HG03159 (cell line): ENCODE measurements around the gene CYB5A.

ENCODE experiments used
- ATAC-seq: cut with Tn5 transposase; IDR thresholded peaks from one replicate; pipeline ENCODE4 v1.9.1; 2021; ENCODE audit warnings: mild to moderate bottlenecking, moderate library complexity; ENCODE audit not compliant: unreplicated experiment

The CYB5A gene

DNA sequence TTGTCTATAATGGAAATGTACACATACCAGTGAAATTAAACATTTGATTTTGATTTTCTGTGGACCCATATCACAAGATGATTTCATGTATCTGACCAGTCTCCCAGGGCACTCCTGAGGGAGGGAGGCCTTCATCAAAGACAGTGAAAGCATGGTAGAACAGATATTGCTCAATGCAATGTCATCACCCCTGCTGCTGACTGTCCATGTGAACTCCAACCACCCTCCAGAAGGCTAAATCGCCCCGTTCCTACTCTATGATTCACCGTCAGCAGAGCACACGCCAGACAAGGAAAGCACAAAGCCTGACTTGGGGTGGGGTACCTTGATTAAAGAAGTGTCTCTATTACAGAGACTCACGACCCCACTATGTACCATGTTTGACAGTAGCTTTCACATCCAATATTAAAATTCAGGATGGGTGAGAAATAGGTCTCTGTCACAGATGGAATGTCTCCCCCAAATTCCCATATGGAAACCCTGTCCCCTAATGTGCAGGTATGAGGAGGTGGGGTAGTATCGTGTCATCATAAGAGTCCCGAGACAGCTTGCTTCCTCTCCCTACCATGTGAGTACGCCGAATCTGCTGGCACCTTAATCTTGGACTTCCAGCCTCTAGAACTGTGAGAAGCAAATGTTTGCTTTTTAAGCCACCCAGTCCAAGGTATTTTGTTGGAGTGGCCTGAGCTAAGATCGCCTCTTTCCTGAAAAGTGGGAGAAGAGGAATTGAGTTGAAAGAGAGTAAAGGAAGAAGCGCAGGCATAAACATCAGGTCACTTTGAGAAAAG is 42.4 kb downstream of the CYB5A start:
- ATAC-seq: no peak

- peak; percentile 96 for ATAC-seq
Measured at GRCh38 chr18:74248595-74248994, 43.2 kb downstream of the CYB5A start.

- peak; percentile 16 for ATAC-seq
Measured at GRCh38 chr18:74248189-74248588, 43.6 kb downstream of the CYB5A start.

DNA sequence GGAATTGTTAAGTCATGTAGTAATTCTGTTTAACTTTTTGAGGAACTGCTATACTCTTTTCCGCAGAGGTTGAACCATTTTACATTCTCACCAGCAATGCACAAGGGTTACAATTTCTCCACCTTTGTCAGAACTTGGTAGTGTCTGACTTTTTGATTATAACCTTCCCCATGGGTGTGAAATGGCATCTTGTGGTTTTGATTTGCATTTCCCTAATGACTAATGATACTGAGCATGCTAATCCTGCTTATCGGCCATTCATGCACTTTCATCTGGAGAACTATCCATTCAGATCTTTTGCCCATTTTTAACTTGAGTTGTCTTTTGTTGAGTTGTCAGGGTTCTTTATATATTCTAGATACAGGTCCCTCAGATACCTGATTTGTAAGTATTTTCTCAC is 47.2 kb downstream of the CYB5A start:
- ATAC-seq: no peak

GRCh38 chr18:74243127-74243526 is 48.6 kb downstream of the CYB5A start:
- ATAC-seq: no peak

- ATAC-seq: no peak
Measured at GRCh38 chr18:74242438-74243096, 49.2 kb downstream of the CYB5A start.

- ATAC-seq: no peak
Measured at GRCh38 chr18:74241970-74242369, 49.8 kb downstream of the CYB5A start.

GRCh38 chr18:74241426-74241825 is 50.3 kb downstream of the CYB5A start:
- no peak for ATAC-seq

GRCh38 chr18:74239567-74239966 is 52.2 kb downstream of the CYB5A start:
- no peak for ATAC-seq

GRCh38 chr18:74234326-74235171 is 57.2 kb downstream of the CYB5A start:
- ATAC-seq: no peak

GRCh38 chr18:74233933-74234325 is 57.8 kb downstream of the CYB5A start:
- no peak for ATAC-seq

DNA sequence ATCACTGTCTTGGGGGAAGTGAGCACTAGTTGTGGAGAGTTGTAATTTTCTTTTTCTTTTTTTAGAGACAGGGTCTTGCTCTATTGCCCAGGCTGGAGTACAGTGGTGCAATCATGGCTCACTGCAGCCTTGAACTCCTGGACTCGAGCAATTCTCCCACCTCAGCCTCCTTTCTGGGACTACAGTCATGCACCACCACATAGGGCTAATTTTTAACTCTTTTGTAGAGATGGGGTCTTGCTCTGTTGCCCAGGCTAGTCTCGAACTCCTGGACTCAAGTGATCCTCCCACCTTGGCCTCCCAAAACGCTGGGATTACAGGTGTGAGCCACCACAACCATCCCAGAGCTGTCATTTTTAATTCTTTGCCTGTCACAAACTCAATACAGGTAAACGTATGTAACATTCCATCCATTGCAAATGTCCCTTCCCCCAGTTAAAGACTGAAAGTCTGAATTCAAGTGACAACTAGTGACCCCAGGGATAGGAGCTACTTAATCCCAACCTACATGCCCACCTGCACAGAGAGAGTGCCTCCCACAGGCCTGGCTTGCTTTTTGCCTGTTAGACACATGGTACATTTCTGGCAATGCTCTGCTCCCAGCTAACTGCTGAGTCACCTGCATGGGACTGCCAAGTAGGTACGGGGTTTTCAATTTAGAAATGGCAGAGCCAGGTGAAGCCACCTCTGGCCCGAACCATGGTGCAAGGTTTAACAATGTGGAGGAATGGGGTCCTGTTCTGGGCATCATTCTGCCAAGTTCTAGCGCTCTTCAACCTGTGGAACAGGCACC is 60.6 kb downstream of the CYB5A start:
- ATAC-seq: no peak

DNA sequence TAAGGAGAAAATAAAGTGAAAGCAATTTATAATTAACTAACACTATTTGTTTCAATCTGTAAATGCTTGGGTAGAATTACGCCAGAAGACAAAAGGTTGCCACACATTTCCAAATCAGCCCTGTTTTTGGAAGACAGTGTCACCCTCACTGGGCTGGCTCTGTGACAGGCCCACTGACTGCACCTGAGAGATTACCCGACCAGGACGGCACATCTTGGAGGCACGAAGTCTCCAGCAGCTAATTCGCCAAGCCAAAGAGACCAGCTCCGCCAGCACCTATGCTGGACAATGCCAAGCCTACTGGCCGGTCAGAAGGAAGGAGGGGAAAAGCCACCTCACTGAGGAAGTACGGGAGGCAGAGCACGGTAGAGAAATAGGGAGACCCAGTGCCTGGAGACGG is 61.9 kb downstream of the CYB5A start:
- ATAC-seq: no peak

DNA sequence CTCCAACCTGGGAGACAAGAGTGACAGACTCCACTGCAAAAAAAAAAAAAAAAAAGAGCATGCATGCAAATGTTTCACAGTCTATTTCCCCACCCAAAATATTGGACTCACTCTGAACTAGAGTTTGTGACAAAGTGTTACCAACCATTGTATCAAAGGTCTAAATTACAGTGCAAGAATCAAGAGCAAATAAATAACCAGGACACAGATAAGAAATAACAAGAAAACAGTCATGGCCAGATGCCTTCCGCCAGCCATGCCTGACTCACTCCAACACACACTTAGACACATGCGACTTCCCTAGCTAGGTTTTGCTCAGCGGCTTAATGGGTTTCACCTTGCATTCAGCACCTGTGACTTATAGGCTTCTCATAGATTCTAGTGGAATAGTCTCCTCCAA is 62.8 kb downstream of the CYB5A start:
- ATAC-seq: no peak

GRCh38 chr18:74228312-74228711 is 63.5 kb downstream of the CYB5A start:
- ATAC-seq: no peak

DNA sequence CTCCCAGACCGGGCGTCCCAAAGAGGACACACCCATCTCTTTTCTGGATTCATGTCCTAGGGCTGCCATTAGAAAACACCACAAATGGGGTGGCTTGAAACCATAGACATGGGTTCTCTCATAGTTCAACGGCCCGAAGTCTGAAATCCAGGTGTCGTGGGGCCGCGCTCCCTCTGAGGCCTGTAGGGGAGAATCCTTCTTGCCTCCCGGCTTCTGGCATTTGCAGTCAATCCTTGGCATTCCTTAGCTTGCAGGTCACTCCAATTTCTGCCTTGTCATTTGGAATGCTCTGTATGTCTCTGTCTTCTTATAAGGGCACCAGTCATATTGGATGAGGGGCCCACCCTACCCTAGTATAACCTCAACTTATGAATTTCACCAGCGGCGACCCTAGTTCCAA is 65.1 kb downstream of the CYB5A start:
- no peak for ATAC-seq

- no peak for ATAC-seq
Measured at GRCh38 chr18:74226156-74226555, 65.6 kb downstream of the CYB5A start.

- no peak for ATAC-seq
Measured at GRCh38 chr18:74225193-74225840, 66.4 kb downstream of the CYB5A start.

GRCh38 chr18:74222710-74223494 is 68.9 kb downstream of the CYB5A start:
- no peak for ATAC-seq

DNA sequence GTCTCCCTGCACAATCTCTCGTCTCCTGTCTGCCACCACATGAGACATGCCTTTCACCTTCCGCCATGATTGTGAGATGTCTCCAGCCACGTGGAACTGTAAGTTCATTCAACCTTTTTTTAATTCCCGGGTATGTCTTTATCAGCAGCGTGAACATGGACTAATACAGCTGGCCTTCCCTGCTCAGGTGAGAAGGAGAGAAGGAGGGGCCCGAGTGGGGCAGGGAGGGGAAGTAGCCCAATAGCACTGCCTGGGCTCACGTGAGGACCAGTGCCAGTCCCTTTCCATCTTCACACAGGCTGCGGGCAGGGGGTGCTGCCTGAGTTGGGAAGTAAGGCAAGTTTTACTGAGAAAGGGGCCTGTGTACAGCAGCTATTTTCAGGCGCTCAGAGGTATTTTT is 70.7 kb downstream of the CYB5A start:
- ATAC-seq: no peak
